Measurements from ENCODE around the gene RNF208. TPM values are rescaled to one million over a fixed set of nuclear protein-coding genes. Genes with fewer than 3 reads are reported as not detected.

The RNF208 gene
- total and polyA plus RNA-seq, 9 of the 15 experiments (the other 6 are each of a cell fraction or from before 2014, with no cell fraction given), result 0.15 to 6.9 (median 0.50) TPM; not detected in 2

- no peak for TF ChIP-seq ZNF583 (CRISPR knock-in tag; IDR thresholded peaks at IDR 0.05)
- no peak for TF ChIP-seq ZNF174 (CRISPR knock-in tag; IDR thresholded peaks at IDR 0.05)
- TF ChIP-seq WHSC1 (IDR thresholded peaks at IDR 0.05; ENCODE audit: low read length), result no peak
- peak; percentile 71 to 82 for TF ChIP-seq SIX5 (IDR thresholded peaks at IDR 0.05; ENCODE audit: borderline replicate concordance in 1 of 2, insufficient read depth in 1 of 2, low read depth in 1 of 2, low read length in 2 of 2)
- TF ChIP-seq PCBP2 (IDR thresholded peaks at IDR 0.05; ENCODE audit: low read depth, low read length, poor library complexity, severe bottlenecking), result no peak
- no peak for TF ChIP-seq ZBTB43 (CRISPR knock-in tag; IDR thresholded peaks at IDR 0.05)
- TF ChIP-seq ZC3H11A (IDR thresholded peaks at IDR 0.05; ENCODE audit: low read depth, low read length), result no peak; the same call in 1 of the 2 replicates
- TF ChIP-seq ARID1B (IDR thresholded peaks at IDR 0.05), result peak; percentile 36; the same call in 1 of the 2 replicates
- no peak for TF ChIP-seq TRIM28 (IDR thresholded peaks at IDR 0.05)
- peak; percentile 20 for TF ChIP-seq HNRNPLL (IDR thresholded peaks at IDR 0.05; ENCODE audit: low read depth, low read length, poor library complexity, severe bottlenecking)
- no peak for TF ChIP-seq MCM2 (IDR thresholded peaks at IDR 0.05; ENCODE audit: low read depth)
- no peak for TF ChIP-seq EP300 (IDR thresholded peaks at IDR 0.05; ENCODE audit: low read length)
- no peak for TF ChIP-seq RFX7 (CRISPR knock-in tag; IDR thresholded peaks at IDR 0.05)
- no peak for TF ChIP-seq ZNF445 (CRISPR knock-in tag; IDR thresholded peaks at IDR 0.05; ENCODE audit: low read depth)
- no peak for TF ChIP-seq SMARCE1 (IDR thresholded peaks at IDR 0.05)
- TF ChIP-seq ZNF584 (CRISPR knock-in tag; IDR thresholded peaks at IDR 0.05; ENCODE audit: low read depth), result no peak
- peak; percentile 94 for TF ChIP-seq SIN3B (IDR thresholded peaks at IDR 0.05; ENCODE audit: low read depth)
- TF ChIP-seq SMARCB1 (IDR thresholded peaks at IDR 0.05; ENCODE audit: insufficient read length, low read depth), result no peak
- no peak for TF ChIP-seq ZFP30 (CRISPR knock-in tag; IDR thresholded peaks at IDR 0.05; ENCODE audit: borderline replicate concordance)
- TF ChIP-seq GABPA (tag; conservative IDR thresholded peaks at IDR 0.05; ENCODE audit: low read depth), result peak; percentile 100
- no peak for TF ChIP-seq CEBPB (tag; IDR thresholded peaks at IDR 0.05)
- no peak for TF ChIP-seq FOXO4 (CRISPR knock-in tag; IDR thresholded peaks at IDR 0.05)
- TF ChIP-seq HINFP (tag; conservative IDR thresholded peaks at IDR 0.05; ENCODE audit: low read depth), result no peak
- no peak for TF ChIP-seq ZNF589 (CRISPR knock-in tag; IDR thresholded peaks at IDR 0.05; ENCODE audit: low read depth)
- TF ChIP-seq STAT5A (IDR thresholded peaks at IDR 0.05; ENCODE audit: borderline replicate concordance, low read length), result no peak
- peak; percentile 93 for TF ChIP-seq KDM5B (IDR thresholded peaks at IDR 0.05; ENCODE audit: insufficient replicate concordance, low read depth, low read length)
Observed at GRCh38 chr9:137254624-137255447, 32.8 kb upstream of the RNF208 start, which contains the start of gene NELFB (continued).

Measured in K562 (cell line).